HUES6 (cell line): ENCODE results near the gene FGF11.

Experiments used
- H3K27ac ChIP-seq: 2 replicates; pipeline ENCODE4 v1.7.0; 2013; ENCODE audit warnings: low read depth, mild to moderate bottlenecking, low read length, inconsistent platforms
- H3K27me3 ChIP-seq: 2 replicates; pipeline ENCODE4 v1.6.1; 2013; ENCODE audit warnings: low read length; ENCODE audit not compliant: control insufficient read depth, insufficient read depth
- H3K36me3 ChIP-seq: 2 replicates; pipeline ENCODE4 v1.6.1; 2013; ENCODE audit warnings: low read length; ENCODE audit not compliant: control insufficient read depth, insufficient read depth
- H3K4me1 ChIP-seq: 2 replicates; pipeline ENCODE4 v1.6.1; 2013; ENCODE audit warnings: low read length; ENCODE audit not compliant: control insufficient read depth, insufficient read depth
- H3K4me3 ChIP-seq: 2 replicates; pipeline ENCODE4 v1.5.1; 2013; ENCODE audit warnings: low read depth, low read length
- H3K9ac ChIP-seq: one replicate; pipeline ENCODE4 v1.6.1; 2013; ENCODE audit warnings: mild to moderate bottlenecking, low read length
- H3K9me3 ChIP-seq: 2 replicates; pipeline ENCODE4 v1.6.1; 2013; ENCODE audit warnings: low read depth, low read length; ENCODE audit not compliant: control insufficient read depth, insufficient read depth

FGF11 gene

DNA sequence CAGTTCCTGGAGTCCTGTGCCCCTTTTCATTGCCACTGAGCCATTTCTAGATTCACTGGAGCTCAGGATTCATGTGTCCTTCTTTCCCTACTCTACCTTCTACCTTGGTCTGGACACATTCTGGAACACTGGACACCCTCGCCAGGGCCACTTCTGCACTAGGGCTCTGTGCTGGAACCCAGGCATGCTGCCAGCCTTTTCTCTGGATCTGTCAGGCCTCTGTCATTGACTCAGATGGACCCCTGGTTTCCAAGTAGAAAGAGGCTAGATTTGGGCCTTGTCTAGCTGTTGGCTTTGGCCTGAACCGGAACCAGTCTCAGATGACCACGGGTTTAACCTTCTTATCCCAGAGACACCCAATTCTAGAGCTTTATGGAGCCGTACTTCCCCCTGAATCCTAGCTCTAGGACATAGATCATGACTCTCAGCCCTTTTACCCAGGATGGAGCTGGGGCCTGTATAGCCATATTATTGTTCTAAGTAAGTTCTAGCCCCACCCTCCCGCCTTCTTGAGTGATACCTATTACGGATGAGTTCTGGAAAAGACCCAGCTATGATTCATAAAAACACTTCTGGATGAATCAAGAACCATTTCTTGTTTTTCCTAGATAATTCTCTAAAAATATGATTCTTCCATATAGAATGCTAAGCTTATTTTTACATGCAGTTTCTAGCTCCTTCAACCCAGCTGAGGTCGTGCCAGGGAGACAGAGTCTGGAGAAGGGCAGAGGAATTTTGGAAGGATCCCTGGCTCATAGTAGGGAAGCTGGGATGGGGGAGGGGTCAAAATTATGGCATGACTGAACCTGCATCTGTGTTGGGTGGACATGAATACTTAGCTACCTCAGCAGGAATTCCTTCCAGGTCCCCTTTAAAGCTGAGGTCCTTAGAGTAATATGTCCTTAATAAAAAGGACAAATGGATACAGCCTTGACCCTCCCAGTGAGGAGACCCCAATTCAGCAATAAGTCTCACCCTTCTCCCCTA, 4.5 kb downstream of the FGF11 start:
- no peak overlapping the region for H3K27ac ChIP-seq

GRCh38 chr17:7444682-7445618, 5.6 kb downstream of the FGF11 start, which contains the start of gene CHRNB1:
CHRNB1 (plus strand) TSS chr17:7445061; CDS start chr17:7445128, 67 bp downstream.
- H3K27ac ChIP-seq: 0 out of 2 replicates have a peak within 1 kb of the TSS, but pooled peaks have one; percentile 28
- peaks cover 31% of the 10 kb centered on the region for H3K27me3 ChIP-seq
- peak within 1 kb of the TSS; percentile 75 for H3K4me3 ChIP-seq
- no peaks in the 10 kb centered on the region for H3K36me3 ChIP-seq
- H3K9ac ChIP-seq: peak within 1 kb of the TSS; percentile 27
- H3K9me3 ChIP-seq: no peaks in the 10 kb centered on the region
- H3K4me1 ChIP-seq: peaks cover 27% of the 10 kb centered on the region

More for the DNA sequence above, 4.5 kb downstream of the FGF11 start:
- no peak overlapping the region for H3K9ac ChIP-seq
- peaks cover 42% of the 10 kb centered on the region for H3K27me3 ChIP-seq
- H3K4me1 ChIP-seq: peaks cover 30% of the 10 kb centered on the region
- no peaks in the 10 kb centered on the region for H3K36me3 ChIP-seq
- no peaks in the 10 kb centered on the region for H3K9me3 ChIP-seq
- no peak overlapping the region for H3K4me3 ChIP-seq

DNA sequence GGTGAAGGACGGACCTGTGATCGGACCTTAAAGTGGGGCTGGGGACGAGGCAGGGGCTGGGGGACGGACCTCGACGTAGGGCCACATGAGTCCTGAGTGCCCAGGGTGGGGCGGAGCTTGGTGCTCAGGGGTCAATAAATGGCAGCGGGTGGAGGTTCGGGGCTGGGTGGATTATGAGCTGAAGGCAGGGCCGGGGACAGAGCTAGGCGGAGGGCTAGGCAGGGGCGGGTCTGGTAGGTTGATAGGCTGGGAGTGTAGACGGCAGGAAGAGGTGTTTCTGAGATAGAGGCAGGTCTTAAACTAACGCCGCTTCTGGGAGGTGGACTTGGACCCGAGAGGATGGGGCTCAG, 6.3 kb downstream of the FGF11 start:
- no peaks in the 10 kb centered on the region for H3K9me3 ChIP-seq
- H3K27me3 ChIP-seq: peaks cover 31% of the 10 kb centered on the region
- peaks cover 27% of the 10 kb centered on the region for H3K4me1 ChIP-seq
- H3K36me3 ChIP-seq: no peaks in the 10 kb centered on the region
- peak overlapping the region; percentile 27 for H3K9ac ChIP-seq
- H3K27ac ChIP-seq: 0 out of 2 replicates have a peak overlapping the region, but pooled peaks have one; percentile 28
- peak overlapping the region; percentile 75 for H3K4me3 ChIP-seq

DNA sequence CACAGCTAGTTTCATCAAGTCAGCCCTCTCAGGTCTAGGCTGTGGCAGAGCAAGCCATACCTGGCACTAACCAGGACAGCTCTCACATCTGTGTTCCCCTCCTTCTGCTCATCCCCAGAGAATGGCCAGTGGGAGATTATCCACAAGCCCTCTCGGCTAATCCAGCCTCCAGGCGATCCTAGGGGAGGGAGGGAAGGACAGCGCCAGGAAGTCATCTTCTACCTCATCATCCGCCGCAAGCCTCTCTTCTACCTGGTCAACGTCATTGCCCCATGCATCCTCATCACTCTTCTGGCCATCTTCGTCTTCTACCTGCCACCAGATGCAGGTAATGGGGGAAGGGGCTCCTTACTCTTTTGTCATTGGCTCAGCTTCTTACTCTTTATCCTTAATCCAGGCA, 9.1 kb downstream of the FGF11 start:
- no peak overlapping the region for H3K9ac ChIP-seq
- H3K9me3 ChIP-seq: no peaks in the 10 kb centered on the region
- no peaks in the 10 kb centered on the region for H3K36me3 ChIP-seq
- H3K27ac ChIP-seq: no peak overlapping the region
- no peak overlapping the region for H3K4me3 ChIP-seq
- H3K27me3 ChIP-seq: peaks cover 17% of the 10 kb centered on the region
- peaks cover 15% of the 10 kb centered on the region for H3K4me1 ChIP-seq

- Histone ChIP-seq H3K4me1 (peaks cover 9% of the 10 kb centered on the region), H3K9me3 (no peaks in the 10 kb centered on the region), H3K9ac (no peak overlapping the region), H3K27me3 (no peaks in the 10 kb centered on the region), H3K4me3 (no peak overlapping the region), H3K36me3 (peaks cover 15% of the 10 kb centered on the region), H3K27ac (no peak overlapping the region)
Observed at GRCh38 chr17:7459961-7460545, 20.7 kb downstream of the FGF11 start.

GRCh38 chr17:7460850-7461660, 21.7 kb downstream of the FGF11 start:
- Histone ChIP-seq H3K27me3 (no peaks in the 10 kb centered on the region), H3K36me3 (peaks cover 18% of the 10 kb centered on the region), H3K4me1 (peaks cover 9% of the 10 kb centered on the region), H3K9ac (no peak overlapping the region), H3K4me3 (no peak overlapping the region), H3K9me3 (no peaks in the 10 kb centered on the region), H3K27ac (no peak overlapping the region)

DNA sequence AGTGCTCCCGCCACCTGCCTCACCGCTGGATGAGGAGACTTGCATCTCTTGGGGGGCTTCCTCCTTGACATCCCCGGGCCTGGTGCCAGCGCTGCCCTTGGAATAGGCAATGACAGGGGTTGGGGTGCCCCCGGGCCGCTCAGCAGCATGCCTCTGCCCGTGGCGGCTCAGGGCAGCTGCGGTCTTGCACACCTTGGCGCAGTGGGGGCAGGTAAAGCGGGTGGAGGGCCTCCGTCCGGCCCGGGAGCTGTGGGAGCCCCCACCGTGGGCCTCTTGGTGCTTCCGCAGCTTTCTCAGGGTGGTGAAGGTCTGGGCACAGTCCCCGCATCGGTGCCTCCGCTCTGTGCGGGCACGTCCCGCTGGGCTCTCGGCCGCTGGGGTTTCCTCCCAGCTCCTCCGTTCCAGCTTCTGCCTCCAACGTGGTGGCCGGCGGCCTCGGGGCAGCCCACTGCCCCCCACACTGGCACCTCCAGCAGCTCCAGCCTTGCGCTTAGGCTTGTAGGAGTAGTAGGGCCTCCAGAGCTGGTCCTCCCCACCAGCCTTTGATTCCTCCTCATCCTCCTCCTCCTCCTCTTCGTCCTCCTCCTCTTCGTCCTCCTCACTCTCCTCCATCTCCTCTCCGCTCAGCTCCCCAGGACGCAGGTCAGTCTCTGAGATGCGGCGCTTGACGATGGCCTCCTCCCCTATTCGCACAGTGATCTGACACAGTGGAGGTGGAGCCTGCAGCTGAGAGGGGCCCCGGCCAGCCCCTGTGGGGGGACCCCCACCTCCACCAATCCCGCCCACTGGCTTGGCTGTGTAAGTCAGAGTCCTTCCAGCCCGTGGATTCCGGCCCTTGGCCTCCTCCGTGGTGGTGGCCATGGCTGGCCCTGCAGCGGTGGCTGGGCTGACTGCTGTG, 23.4 kb downstream of the FGF11 start:
- Histone ChIP-seq H3K4me1 (peaks cover 9% of the 10 kb centered on the region), H3K36me3 (peaks cover 27% of the 10 kb centered on the region), H3K9me3 (no peaks in the 10 kb centered on the region), H3K27me3 (no peaks in the 10 kb centered on the region), H3K4me3 (no peak overlapping the region), H3K9ac (no peak overlapping the region), H3K27ac (no peak overlapping the region)

GRCh38 chr17:7463372-7463846, 24.1 kb downstream of the FGF11 start:
- H3K27me3 ChIP-seq: no peaks in the 10 kb centered on the region
- H3K9ac ChIP-seq: no peak overlapping the region
- H3K27ac ChIP-seq: no peak overlapping the region
- H3K4me3 ChIP-seq: no peak overlapping the region
- H3K9me3 ChIP-seq: no peaks in the 10 kb centered on the region
- peaks cover 27% of the 10 kb centered on the region for H3K36me3 ChIP-seq
- peaks cover 9% of the 10 kb centered on the region for H3K4me1 ChIP-seq

- no peak overlapping the region for H3K4me3 ChIP-seq
- H3K9ac ChIP-seq: no peak overlapping the region
- H3K27me3 ChIP-seq: no peaks in the 10 kb centered on the region
- H3K9me3 ChIP-seq: no peaks in the 10 kb centered on the region
- no peak overlapping the region for H3K27ac ChIP-seq
- peaks cover 27% of the 10 kb centered on the region for H3K36me3 ChIP-seq
- H3K4me1 ChIP-seq: peaks cover 9% of the 10 kb centered on the region
Observed at GRCh38 chr17:7464081-7464480, 24.8 kb downstream of the FGF11 start.
